ENCODE measurements around the gene PXT1. TPM values are rescaled to one million over a fixed set of nuclear protein-coding genes. Genes with fewer than 3 reads are reported as not detected.

The PXT1 gene
- total and polyA plus RNA-seq, 4 donors, result not detected

GRCh38 chr6:36423101-36423824 lies 19.4 kb downstream of the PXT1 start (continued):
- peak; percentile 62 for TF ChIP-seq YY1 (IDR thresholded peaks at IDR 0.05)
- TF ChIP-seq MAX (IDR thresholded peaks at IDR 0.05), result no peak
- peak; percentile 44 for TF ChIP-seq FOXA1 (IDR thresholded peaks at IDR 0.05)
- TF ChIP-seq HNF4G (IDR thresholded peaks at IDR 0.05), result no peak
- peak; percentile 43 to 52 for TF ChIP-seq RXRA (IDR thresholded peaks at IDR 0.05)
- TF ChIP-seq RAD21 (IDR thresholded peaks at IDR 0.05), result peak; percentile 88 to 93
- no peak for TF ChIP-seq NR2F2 (IDR thresholded peaks at IDR 0.05)
- TF ChIP-seq SP1 (IDR thresholded peaks at IDR 0.05), result peak; percentile 80
- TF ChIP-seq EGR1 (IDR thresholded peaks at IDR 0.05; ENCODE audit: low read depth in 2 of 2), result peak in 1 of 2 donors; percentile 35

DNA sequence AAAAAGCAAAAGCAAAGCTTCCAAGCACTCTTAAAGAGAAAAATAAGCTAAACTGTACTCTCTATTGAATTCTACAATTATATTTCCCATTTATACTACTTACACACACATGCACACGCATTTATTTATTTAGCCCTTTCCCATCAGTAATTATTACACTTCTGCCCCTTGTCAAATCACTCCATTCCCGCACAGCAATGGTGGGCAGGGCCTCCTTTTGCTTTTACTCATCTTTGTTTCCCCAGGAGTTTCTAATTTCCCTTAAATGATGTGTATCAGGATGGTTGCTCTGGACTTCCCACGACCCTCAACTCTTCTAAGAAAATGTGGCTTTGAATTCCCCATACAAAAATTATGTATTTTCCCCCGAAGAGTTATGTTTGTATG lies 19.9 kb downstream of the PXT1 start:
- H3K9me3 ChIP-seq (ENCODE audit: control insufficient read depth in 4 of 4, low read length in 3 of 4), result no peaks in the 10 kb centered on the region
- H3K9ac ChIP-seq (ENCODE audit: low read depth in 1 of 2, low read length in 2 of 2), result peak overlapping the region; percentile 57 to 70
- H3K4me1 ChIP-seq (ENCODE audit: control insufficient read depth in 4 of 4, insufficient read depth in 4 of 4, low read length in 3 of 4), result peaks cover 0 to 10% (median 3%) of the 10 kb centered on the region in 4 donors
- no peak for TF ChIP-seq TAF1 (conservative IDR thresholded peaks at IDR 0.05)
- TF ChIP-seq HNF4G (IDR thresholded peaks at IDR 0.05), result no peak
- no peak for TF ChIP-seq SP1 (IDR thresholded peaks at IDR 0.05)
- no peaks in the 10 kb centered on the region for H3K27me3 ChIP-seq (ENCODE audit: control insufficient read depth in 4 of 4, insufficient read depth in 4 of 4, low read length in 3 of 4)
- no peaks in the 10 kb centered on the region for H3K36me3 ChIP-seq (ENCODE audit: control insufficient read depth in 4 of 4, insufficient read depth in 3 of 4, low read depth in 1 of 4, low read length in 3 of 4)
- peak overlapping the region; percentile 30 to 56 (median 39) for H3K4me3 ChIP-seq (ENCODE audit: low read depth in 1 of 3, low read length in 3 of 3)
- WGBS, result 28% methylated on average over 4 of the region's 4 CpGs
- DNase-seq (ENCODE audit: low spot score), result no peak
- H3K27ac ChIP-seq (ENCODE audit: low read depth in 1 of 2, low read length in 2 of 2), result peak overlapping the region; percentile 17 to 79

DNA sequence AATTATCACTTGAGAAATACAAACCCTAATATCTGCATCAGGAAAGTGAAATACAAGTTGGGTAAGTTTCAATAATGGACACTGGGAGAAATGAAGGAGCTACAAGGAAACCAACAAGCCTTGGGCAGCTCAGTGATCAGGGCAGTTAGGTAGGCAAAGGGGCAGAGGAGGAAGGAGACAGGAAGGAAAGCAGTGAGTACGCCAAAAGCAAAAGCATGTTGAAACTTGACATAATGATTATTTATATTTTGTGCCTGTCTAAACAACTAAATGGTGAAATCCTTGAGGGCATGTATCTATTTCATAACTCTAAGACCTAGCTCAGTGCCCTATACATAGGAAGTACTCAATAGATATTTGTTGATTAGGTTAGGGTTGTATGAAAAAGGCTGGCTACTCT lies 23.3 kb downstream of the PXT1 start:
- peaks cover 0 to 16% (median 3%) of the 10 kb centered on the region in 4 donors for H3K4me1 ChIP-seq (ENCODE audit: control insufficient read depth in 4 of 4, insufficient read depth in 4 of 4, low read length in 3 of 4)
- WGBS, result 79% methylated on average over 1 of the region's 1 CpG
- TF ChIP-seq, protein P1, sequence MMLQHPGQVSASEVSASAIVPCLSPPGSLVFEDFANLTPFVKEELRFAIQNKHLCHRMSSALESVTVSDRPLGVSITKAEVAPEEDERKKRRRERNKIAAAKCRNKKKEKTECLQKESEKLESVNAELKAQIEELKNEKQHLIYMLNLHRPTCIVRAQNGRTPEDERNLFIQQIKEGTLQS (IDR thresholded peaks at IDR 0.05), result no peak
- no peak for TF ChIP-seq RAD21 (IDR thresholded peaks at IDR 0.05)

GRCh38 chr6:36418558-36418957 lies 24.1 kb downstream of the PXT1 start:
- no peak for DNase-seq (ENCODE audit: low spot score)
- Histone ChIP-seq H3K27ac (ENCODE audit: low read depth in 1 of 2, low read length in 2 of 2) (no peak overlapping the region), H3K4me1 (ENCODE audit: control insufficient read depth in 4 of 4, insufficient read depth in 4 of 4, low read length in 3 of 4) (peaks cover 0 to 15% (median under 1%) of the 10 kb centered on the region in 4 donors), H3K4me3 (ENCODE audit: low read depth in 1 of 3, low read length in 3 of 3) (no peak overlapping the region), H3K9ac (ENCODE audit: low read depth in 1 of 2, low read length in 2 of 2) (no peak overlapping the region), H3K9me3 (ENCODE audit: control insufficient read depth in 4 of 4, low read length in 3 of 4) (no peaks in the 10 kb centered on the region), H3K27me3 (ENCODE audit: control insufficient read depth in 4 of 4, insufficient read depth in 4 of 4, low read length in 3 of 4) (no peaks in the 10 kb centered on the region), H3K36me3 (ENCODE audit: control insufficient read depth in 4 of 4, insufficient read depth in 3 of 4, low read depth in 1 of 4, low read length in 3 of 4) (no peaks in the 10 kb centered on the region)
- 96% methylated on average over 3 of the region's 3 CpGs for WGBS
- no peak for TF ChIP-seq HNF4G (IDR thresholded peaks at IDR 0.05)
- no peak for TF ChIP-seq YY1 (IDR thresholded peaks at IDR 0.05)
- no peak for TF ChIP-seq HNF4A (conservative IDR thresholded peaks at IDR 0.05)
- no peak for TF ChIP-seq SP1 (IDR thresholded peaks at IDR 0.05)
- TF ChIP-seq GABPA (IDR thresholded peaks at IDR 0.05 in 1 of 2, conservative IDR thresholded peaks at IDR 0.05 in 1 of 2), result no peak
- TF ChIP-seq EGR1 (IDR thresholded peaks at IDR 0.05; ENCODE audit: low read depth in 2 of 2), result no peak
- TF ChIP-seq NR2F2 (IDR thresholded peaks at IDR 0.05), result no peak
- no peak for TF ChIP-seq FOXA2 (IDR thresholded peaks at IDR 0.05)
- no peak for TF ChIP-seq REST (IDR thresholded peaks at IDR 0.05)
- no peak for TF ChIP-seq TAF1 (conservative IDR thresholded peaks at IDR 0.05)
- TF ChIP-seq, protein P2, sequence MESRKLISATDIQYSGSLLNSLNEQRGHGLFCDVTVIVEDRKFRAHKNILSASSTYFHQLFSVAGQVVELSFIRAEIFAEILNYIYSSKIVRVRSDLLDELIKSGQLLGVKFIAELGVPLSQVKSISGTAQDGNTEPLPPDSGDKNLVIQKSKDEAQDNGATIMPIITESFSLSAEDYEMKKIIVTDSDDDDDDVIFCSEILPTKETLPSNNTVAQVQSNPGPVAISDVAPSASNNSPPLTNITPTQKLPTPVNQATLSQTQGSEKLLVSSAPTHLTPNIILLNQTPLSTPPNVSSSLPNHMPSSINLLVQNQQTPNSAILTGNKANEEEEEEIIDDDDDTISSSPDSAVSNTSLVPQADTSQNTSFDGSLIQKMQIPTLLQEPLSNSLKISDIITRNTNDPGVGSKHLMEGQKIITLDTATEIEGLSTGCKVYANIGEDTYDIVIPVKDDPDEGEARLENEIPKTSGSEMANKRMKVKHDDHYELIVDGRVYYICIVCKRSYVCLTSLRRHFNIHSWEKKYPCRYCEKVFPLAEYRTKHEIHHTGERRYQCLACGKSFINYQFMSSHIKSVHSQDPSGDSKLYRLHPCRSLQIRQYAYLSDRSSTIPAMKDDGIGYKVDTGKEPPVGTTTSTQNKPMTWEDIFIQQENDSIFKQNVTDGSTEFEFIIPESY (IDR thresholded peaks at IDR 0.05), result no peak
- no peak for TF ChIP-seq RAD21 (IDR thresholded peaks at IDR 0.05)
- TF ChIP-seq MAX (IDR thresholded peaks at IDR 0.05), result no peak
- TF ChIP-seq RXRA (IDR thresholded peaks at IDR 0.05), result no peak
- TF ChIP-seq, protein P1 (IDR thresholded peaks at IDR 0.05), result no peak
- no peak for TF ChIP-seq JUND (IDR thresholded peaks at IDR 0.05)
- no peak for TF ChIP-seq FOXA1 (IDR thresholded peaks at IDR 0.05)

More for the DNA sequence above, 23.3 kb downstream of the PXT1 start:
- Histone ChIP-seq H3K36me3 (ENCODE audit: control insufficient read depth in 4 of 4, insufficient read depth in 3 of 4, low read depth in 1 of 4, low read length in 3 of 4) (no peaks in the 10 kb centered on the region), H3K4me3 (ENCODE audit: low read depth in 1 of 3, low read length in 3 of 3) (no peak overlapping the region), H3K9me3 (ENCODE audit: control insufficient read depth in 4 of 4, low read length in 3 of 4) (no peaks in the 10 kb centered on the region), H3K27me3 (ENCODE audit: control insufficient read depth in 4 of 4, insufficient read depth in 4 of 4, low read length in 3 of 4) (no peaks in the 10 kb centered on the region), H3K27ac (ENCODE audit: low read depth in 1 of 2, low read length in 2 of 2) (no peak overlapping the region), H3K9ac (ENCODE audit: low read depth in 1 of 2, low read length in 2 of 2) (no peak overlapping the region)
- DNase-seq (ENCODE audit: low spot score), result no peak
